ENCODE data around the gene SERPINB6. TPM values are rescaled to one million over a fixed set of nuclear protein-coding genes. Genes with fewer than 3 reads are reported as not detected.

The SERPINB6 gene
- total and polyA plus RNA-seq, 9 of the 15 experiments (the other 6 are each of a cell fraction or from before 2014, with no cell fraction given) = 86.6 to 211 (median 143) TPM

- TF ChIP-seq SMARCC2 (IDR thresholded peaks at IDR 0.05; ENCODE audit: low read depth) (no peak), ZFPM2 (CRISPR knock-in tag; IDR thresholded peaks at IDR 0.05) (no peak), ZSCAN29 (IDR thresholded peaks at IDR 0.05) (no peak), ZNF133 (CRISPR knock-in tag; IDR thresholded peaks at IDR 0.05) (no peak), TBL1XR1 (IDR thresholded peaks at IDR 0.05; ENCODE audit: low read length in 2 of 2) (no peak), ZBTB1 (CRISPR knock-in tag; IDR thresholded peaks at IDR 0.05; ENCODE audit: borderline replicate concordance, low read depth) (no peak), MYC (IDR thresholded peaks at IDR 0.05; ENCODE audit: low read depth, low read length) (peak; percentile 76), MYC (CRISPR knock-in tag; IDR thresholded peaks at IDR 0.05; ENCODE audit: borderline replicate concordance, low read depth) (no peak), CREB3L1 (IDR thresholded peaks at IDR 0.05; ENCODE audit: borderline replicate concordance, low read depth) (peak; percentile 37; the same call in 1 of the 2 replicates), ZNF239 (CRISPR knock-in tag; IDR thresholded peaks at IDR 0.05) (no peak), L3MBTL2 (IDR thresholded peaks at IDR 0.05) (peak; percentile 73; the same call in 1 of the 2 replicates), FOSL1 (tag; conservative IDR thresholded peaks at IDR 0.05) (no peak), BACH1 (tag; IDR thresholded peaks at IDR 0.05) (no peak), XRCC3 (IDR thresholded peaks at IDR 0.05) (no peak), THRAP3 (IDR thresholded peaks at IDR 0.05; ENCODE audit: borderline replicate concordance) (no peak), PATZ1 (CRISPR knock-in tag; IDR thresholded peaks at IDR 0.05; ENCODE audit: borderline replicate concordance) (no peak), ZNF124 (CRISPR knock-in tag; IDR thresholded peaks at IDR 0.05) (no peak), HMG20B (CRISPR knock-in tag; IDR thresholded peaks at IDR 0.05) (no peak), HSF4 (CRISPR knock-in tag; IDR thresholded peaks at IDR 0.05; ENCODE audit: borderline replicate concordance) (no peak), ZZZ3 (IDR thresholded peaks at IDR 0.05) (peak; percentile 39; the same call in 1 of the 2 replicates), ZNF143 (CRISPR knock-in tag; IDR thresholded peaks at IDR 0.05) (no peak), ZNF175 (CRISPR knock-in tag; IDR thresholded peaks at IDR 0.05; ENCODE audit: low read depth) (no peak)
- TF ChIP-seq, protein P1, sequence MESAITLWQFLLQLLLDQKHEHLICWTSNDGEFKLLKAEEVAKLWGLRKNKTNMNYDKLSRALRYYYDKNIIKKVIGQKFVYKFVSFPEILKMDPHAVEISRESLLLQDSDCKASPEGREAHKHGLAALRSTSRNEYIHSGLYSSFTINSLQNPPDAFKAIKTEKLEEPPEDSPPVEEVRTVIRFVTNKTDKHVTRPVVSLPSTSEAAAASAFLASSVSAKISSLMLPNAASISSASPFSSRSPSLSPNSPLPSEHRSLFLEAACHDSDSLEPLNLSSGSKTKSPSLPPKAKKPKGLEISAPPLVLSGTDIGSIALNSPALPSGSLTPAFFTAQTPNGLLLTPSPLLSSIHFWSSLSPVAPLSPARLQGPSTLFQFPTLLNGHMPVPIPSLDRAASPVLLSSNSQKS (CRISPR knock-in tag; IDR thresholded peaks at IDR 0.05) = no peak
- TF ChIP-seq, protein P2, sequence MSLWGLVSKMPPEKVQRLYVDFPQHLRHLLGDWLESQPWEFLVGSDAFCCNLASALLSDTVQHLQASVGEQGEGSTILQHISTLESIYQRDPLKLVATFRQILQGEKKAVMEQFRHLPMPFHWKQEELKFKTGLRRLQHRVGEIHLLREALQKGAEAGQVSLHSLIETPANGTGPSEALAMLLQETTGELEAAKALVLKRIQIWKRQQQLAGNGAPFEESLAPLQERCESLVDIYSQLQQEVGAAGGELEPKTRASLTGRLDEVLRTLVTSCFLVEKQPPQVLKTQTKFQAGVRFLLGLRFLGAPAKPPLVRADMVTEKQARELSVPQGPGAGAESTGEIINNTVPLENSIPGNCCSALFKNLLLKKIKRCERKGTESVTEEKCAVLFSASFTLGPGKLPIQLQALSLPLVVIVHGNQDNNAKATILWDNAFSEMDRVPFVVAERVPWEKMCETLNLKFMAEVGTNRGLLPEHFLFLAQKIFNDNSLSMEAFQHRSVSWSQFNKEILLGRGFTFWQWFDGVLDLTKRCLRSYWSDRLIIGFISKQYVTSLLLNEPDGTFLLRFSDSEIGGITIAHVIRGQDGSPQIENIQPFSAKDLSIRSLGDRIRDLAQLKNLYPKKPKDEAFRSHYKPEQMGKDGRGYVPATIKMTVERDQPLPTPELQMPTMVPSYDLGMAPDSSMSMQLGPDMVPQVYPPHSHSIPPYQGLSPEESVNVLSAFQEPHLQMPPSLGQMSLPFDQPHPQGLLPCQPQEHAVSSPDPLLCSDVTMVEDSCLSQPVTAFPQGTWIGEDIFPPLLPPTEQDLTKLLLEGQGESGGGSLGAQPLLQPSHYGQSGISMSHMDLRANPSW (CRISPR knock-in tag; IDR thresholded peaks at IDR 0.05) = peak; percentile 87
Observed at GRCh38 chr6:2952557-2953095, 18.7 kb downstream of the SERPINB6 start (continued).

Data from K562 (cell line).